ENCODE measurements around the gene SH3BP1.
"Not testable (repeated sequence)": the region's sequence is repeated elsewhere in the genome, so short reads cannot be mapped to it uniquely, and the experiment has no call there.

The SH3BP1 gene

GRCh38 chr22:37639070-37639760, at the start of gene SH3BP1:
Gene SH3BP1 (plus strand): TSS chr22:37639669. CDS start chr22:37639788, 119 bp downstream.
- peak; percentile 44 for DNase-seq

- not testable (repeated sequence) for DNase-seq
Measured at GRCh38 chr22:37591081-37591480, 48.4 kb upstream of the SH3BP1 start.

GRCh38 chr22:37591823-37592404, 47.6 kb upstream of the SH3BP1 start:
- no peak for DNase-seq

- DNase-seq: no peak
Measured at GRCh38 chr22:37594237-37594636, 45.2 kb upstream of the SH3BP1 start.

- no peak for DNase-seq
Measured at GRCh38 chr22:37599153-37599552, 40.3 kb upstream of the SH3BP1 start.

- DNase-seq: no peak
Measured at GRCh38 chr22:37601203-37601539, 38.3 kb upstream of the SH3BP1 start.

- DNase-seq: peak; percentile 28
Measured at GRCh38 chr22:37601540-37602442, 37.7 kb upstream of the SH3BP1 start.

- DNase-seq: not testable (repeated sequence)
Measured at GRCh38 chr22:37602546-37603277, 36.8 kb upstream of the SH3BP1 start.

GRCh38 chr22:37604074-37604473, 35.4 kb upstream of the SH3BP1 start:
- no peak for DNase-seq

- no peak for DNase-seq
Measured at GRCh38 chr22:37604875-37605274, 34.6 kb upstream of the SH3BP1 start.

GRCh38 chr22:37607010-37607934, 32.2 kb upstream of the SH3BP1 start:
- DNase-seq: peak; percentile 58

GRCh38 chr22:37607935-37608476, 31.5 kb upstream of the SH3BP1 start:
- DNase-seq: no peak

- DNase-seq: peak; percentile 98
Measured at GRCh38 chr22:37608477-37609239, 30.8 kb upstream of the SH3BP1 start, which contains the start of gene GGA1. Gene GGA1 (plus strand): TSS chr22:37608834. CDS start chr22:37608861, 27 bp downstream.

GRCh38 chr22:37609240-37610152, 30.0 kb upstream of the SH3BP1 start:
- peak; percentile 14 for DNase-seq

GRCh38 chr22:37610153-37610475, 29.4 kb upstream of the SH3BP1 start:
- not testable (repeated sequence) for DNase-seq

GRCh38 chr22:37610480-37611129, 28.9 kb upstream of the SH3BP1 start:
- no peak for DNase-seq

- no peak for DNase-seq
Measured at GRCh38 chr22:37611207-37611606, 28.3 kb upstream of the SH3BP1 start.

GRCh38 chr22:37616201-37617083, 23.0 kb upstream of the SH3BP1 start:
- no peak for DNase-seq

All from fibroblast of skin of right biceps (primary cell).